Ishikawa (cell line): ENCODE results near the gene LRFN2.

Source experiments
- FOXM1 ChIP-seq: IDR thresholded peaks from 2 replicates; pipeline ENCODE4 v1.6.1; 2012; ENCODE audit warnings: low read depth, borderline replicate concordance
- REST ChIP-seq: IDR thresholded peaks from 2 replicates; pipeline ENCODE4 v1.6.1; 2012; ENCODE audit warnings: low read depth, mild to moderate bottlenecking
- TAF1 ChIP-seq: IDR thresholded peaks from 2 replicates; pipeline ENCODE4 v1.6.1; 2012; ENCODE audit warnings: low read depth, mild to moderate bottlenecking

GRCh38 chr6:40586369-40587201 lies 579 bp downstream of the LRFN2 start:
- TF ChIP-seq FOXM1 (no peak), TAF1 (no peak), REST (no peak)
